Skeletal muscle satellite cell (primary cell): ENCODE results near the gene MRPL45.

Source experiments
- H3K27me3 ChIP-seq: 2 replicates; pipeline ENCODE4 v1.7.0; 2013; ENCODE audit warnings: low read length; ENCODE audit not compliant: control insufficient read depth, insufficient read depth
- H3K36me3 ChIP-seq: 2 replicates; pipeline ENCODE4 v1.7.0; 2013; ENCODE audit warnings: mild to moderate bottlenecking, control low read depth, low read length; ENCODE audit not compliant: insufficient read depth
- H3K4me1 ChIP-seq: 2 replicates; pipeline ENCODE4 v1.7.0; 2013; ENCODE audit warnings: low read length; ENCODE audit not compliant: control insufficient read depth, insufficient read depth
- H3K4me2 ChIP-seq: 2 replicates; pipeline ENCODE4 v1.7.0; 2013; ENCODE audit warnings: mild to moderate bottlenecking, low read length
- H3K4me3 ChIP-seq: 2 replicates; pipeline ENCODE4 v1.7.0; 2013; ENCODE audit warnings: low read length
- H3K9ac ChIP-seq: 2 replicates; pipeline ENCODE4 v1.7.0; 2013; ENCODE audit warnings: mild to moderate bottlenecking, low read depth, low read length, moderate library complexity
- H3K9me3 ChIP-seq: replicated peaks from 2 replicates; pipeline ENCODE4 v1.7.0; 2013; ENCODE audit warnings: mild to moderate bottlenecking, control low read depth, low read length

Gene MRPL45

GRCh38 chr17:38326996-38327792, 30.2 kb downstream of the MRPL45 start:
- Histone ChIP-seq H3K27me3 (peaks cover 13% of the 10 kb centered on the region), H3K4me3 (no peak overlapping the region), H3K4me1 (peaks cover 9% of the 10 kb centered on the region), H3K9ac (no peak overlapping the region), H3K36me3 (peaks cover 11% of the 10 kb centered on the region), H3K9me3 (no peaks in the 10 kb centered on the region), H3K4me2 (no peak overlapping the region)

- Histone ChIP-seq H3K9ac (no peak overlapping the region), H3K36me3 (peaks cover 6% of the 10 kb centered on the region), H3K27me3 (peaks cover 18% of the 10 kb centered on the region), H3K4me2 (no peak overlapping the region), H3K9me3 (no peaks in the 10 kb centered on the region), H3K4me1 (peaks cover 4% of the 10 kb centered on the region), H3K4me3 (no peak overlapping the region)
Observed at GRCh38 chr17:38327936-38328335, 31.0 kb downstream of the MRPL45 start.

- Histone ChIP-seq H3K36me3 (peaks cover 6% of the 10 kb centered on the region), H3K9me3 (no peaks in the 10 kb centered on the region), H3K4me2 (no peak overlapping the region), H3K4me1 (no peaks in the 10 kb centered on the region), H3K27me3 (peaks cover 24% of the 10 kb centered on the region), H3K9ac (no peak overlapping the region), H3K4me3 (no peak overlapping the region)
Observed at GRCh38 chr17:38328620-38329019, 31.7 kb downstream of the MRPL45 start.

- H3K27me3 ChIP-seq, result peaks cover 29% of the 10 kb centered on the region
- no peaks in the 10 kb centered on the region for H3K4me1 ChIP-seq
- no peak overlapping the region for H3K4me3 ChIP-seq
- H3K9me3 ChIP-seq, result no peaks in the 10 kb centered on the region
- H3K4me2 ChIP-seq, result no peak overlapping the region
- no peak overlapping the region for H3K9ac ChIP-seq
- H3K36me3 ChIP-seq, result no peaks in the 10 kb centered on the region
Observed at GRCh38 chr17:38329284-38329683, 32.3 kb downstream of the MRPL45 start.

- H3K9me3 ChIP-seq, result no peaks in the 10 kb centered on the region
- no peak overlapping the region for H3K4me3 ChIP-seq
- no peak overlapping the region for H3K9ac ChIP-seq
- H3K4me2 ChIP-seq, result no peak overlapping the region
- no peaks in the 10 kb centered on the region for H3K4me1 ChIP-seq
- peaks cover 29% of the 10 kb centered on the region for H3K27me3 ChIP-seq
- H3K36me3 ChIP-seq, result no peaks in the 10 kb centered on the region
Observed at GRCh38 chr17:38329808-38330730, 33.1 kb downstream of the MRPL45 start.

GRCh38 chr17:38330941-38331411, 34.0 kb downstream of the MRPL45 start:
- no peak overlapping the region for H3K4me3 ChIP-seq
- no peak overlapping the region for H3K9ac ChIP-seq
- no peak overlapping the region for H3K4me2 ChIP-seq
- no peaks in the 10 kb centered on the region for H3K36me3 ChIP-seq
- no peaks in the 10 kb centered on the region for H3K4me1 ChIP-seq
- H3K9me3 ChIP-seq, result no peaks in the 10 kb centered on the region
- H3K27me3 ChIP-seq, result peaks cover 34% of the 10 kb centered on the region

GRCh38 chr17:38332735-38333134, 35.8 kb downstream of the MRPL45 start:
- no peak overlapping the region for H3K9ac ChIP-seq
- H3K4me1 ChIP-seq, result no peaks in the 10 kb centered on the region
- no peak overlapping the region for H3K4me2 ChIP-seq
- no peaks in the 10 kb centered on the region for H3K36me3 ChIP-seq
- no peaks in the 10 kb centered on the region for H3K9me3 ChIP-seq
- peaks cover 46% of the 10 kb centered on the region for H3K27me3 ChIP-seq
- no peak overlapping the region for H3K4me3 ChIP-seq

GRCh38 chr17:38333635-38334295, 36.8 kb downstream of the MRPL45 start:
- no peaks in the 10 kb centered on the region for H3K36me3 ChIP-seq
- no peaks in the 10 kb centered on the region for H3K4me1 ChIP-seq
- no peaks in the 10 kb centered on the region for H3K9me3 ChIP-seq
- H3K4me2 ChIP-seq, result no peak overlapping the region
- peaks cover 54% of the 10 kb centered on the region for H3K27me3 ChIP-seq
- H3K4me3 ChIP-seq, result no peak overlapping the region
- H3K9ac ChIP-seq, result no peak overlapping the region

- no peak overlapping the region for H3K4me2 ChIP-seq
- peaks cover 62% of the 10 kb centered on the region for H3K27me3 ChIP-seq
- no peaks in the 10 kb centered on the region for H3K4me1 ChIP-seq
- no peaks in the 10 kb centered on the region for H3K9me3 ChIP-seq
- H3K36me3 ChIP-seq, result no peaks in the 10 kb centered on the region
- H3K9ac ChIP-seq, result no peak overlapping the region
- H3K4me3 ChIP-seq, result no peak overlapping the region
Observed at GRCh38 chr17:38334480-38335364, 37.8 kb downstream of the MRPL45 start.

GRCh38 chr17:38336838-38337237, 39.9 kb downstream of the MRPL45 start:
- H3K4me1 ChIP-seq, result no peaks in the 10 kb centered on the region
- no peaks in the 10 kb centered on the region for H3K9me3 ChIP-seq
- H3K36me3 ChIP-seq, result no peaks in the 10 kb centered on the region
- no peak overlapping the region for H3K4me2 ChIP-seq
- no peak overlapping the region for H3K9ac ChIP-seq
- no peak overlapping the region for H3K4me3 ChIP-seq
- H3K27me3 ChIP-seq, result peaks cover 59% of the 10 kb centered on the region
